Cardiac muscle cell (in vitro differentiated cells and primary cell): Measurements from ENCODE around the gene FGGY. TPM values are rescaled to one million over a fixed set of nuclear protein-coding genes. Genes with fewer than 3 reads are reported as not detected.

Source experiments
- DNase-seq, 2 donors: peaks; one replicate each; pipeline versions ENCODE4 v3.0.0 to v3.0.0-alpha.2; 2010 to 2017; ENCODE audit warnings: low read depth in 1 of 2, low spot score in 1 of 2
- H3K27ac ChIP-seq: fragments of 200-600 bp; sonication (generic); 2 replicates; pipeline ENCODE4 v1.5.1; 2016
- H3K27me3 ChIP-seq: fragments of 200-600 bp; sonication (generic); 2 replicates; pipeline ENCODE4 v1.6.0; 2016; ENCODE audit warnings: control low read depth
- H3K36me3 ChIP-seq: fragments of 200-600 bp; sonication (generic); 2 replicates; pipeline ENCODE4 v1.5.1; 2016; ENCODE audit warnings: control low read depth
- H3K4me1 ChIP-seq: fragments of 200-600 bp; sonication (generic); 2 replicates; pipeline ENCODE4 v1.8.1; 2017; ENCODE audit warnings: low read depth, mild to moderate bottlenecking, mixed run types
- H3K4me3 ChIP-seq: fragments of 200-600 bp; sonication (generic); 2 replicates; pipeline ENCODE4 v1.5.1; 2016; ENCODE audit warnings: mild to moderate bottlenecking
- H3K9me3 ChIP-seq: fragments of 200-600 bp; sonication (generic); 2 replicates; pipeline ENCODE4 v1.5.1; 2017; ENCODE audit warnings: low read depth, mild to moderate bottlenecking, control low read depth
- CTCF ChIP-seq: IDR thresholded peaks from 2 replicates; pipeline ENCODE4 v1.5.1; 2012; ENCODE audit warnings: low read depth, mild to moderate bottlenecking, low read length
- polyA plus RNA-seq: library from polyadenylated mRNA; unstranded; fragments of >200 nt; fragmentation: Nextera tagmentation; extraction: Ambion mirVana; gene quantifications from 2 replicates; pipeline ENCODE4 v1.2.1, GENCODE V29; 2016
- total RNA-seq: library from RNA; depleted of rRNA; stranded (reverse); fragments of >200 nt; gene quantifications from 2 replicates; pipeline ENCODE4 v1.2.3, GENCODE V29; 2016

FGGY gene
- total and polyA plus RNA-seq, 2 experiments from 2014 or later, result 9.8 to 14.5 TPM

GRCh38 chr1:59747420-59748024 is 450.6 kb downstream of the FGGY start:
- Histone ChIP-seq H3K9me3 (no peaks in the 10 kb centered on the region), H3K4me1 (peaks cover 32% of the 10 kb centered on the region), H3K27me3 (no peaks in the 10 kb centered on the region), H3K27ac (peak overlapping the region; percentile 22), H3K4me3 (no peak overlapping the region), H3K36me3 (no peaks in the 10 kb centered on the region)
- DNase-seq, result peak in 1 of 2 donors; percentile 27
- TF ChIP-seq CTCF, result no peak

- no peaks in the 10 kb centered on the region for H3K36me3 ChIP-seq
- no peaks in the 10 kb centered on the region for H3K27me3 ChIP-seq
- peaks cover 31% of the 10 kb centered on the region for H3K4me1 ChIP-seq
- no peak for TF ChIP-seq CTCF
- no peaks in the 10 kb centered on the region for H3K9me3 ChIP-seq
- no peak for DNase-seq
- no peak overlapping the region for H3K27ac ChIP-seq
- no peak overlapping the region for H3K4me3 ChIP-seq
Observed at GRCh38 chr1:59748123-59748522, 451.2 kb downstream of the FGGY start.

- H3K4me3 ChIP-seq, result no peak overlapping the region
- no peak overlapping the region for H3K27ac ChIP-seq
- H3K4me1 ChIP-seq, result peaks cover 15% of the 10 kb centered on the region
- TF ChIP-seq CTCF, result no peak
- DNase-seq, result peak in 1 of 2 donors; percentile 86
- H3K27me3 ChIP-seq, result no peaks in the 10 kb centered on the region
- H3K9me3 ChIP-seq, result no peaks in the 10 kb centered on the region
- no peaks in the 10 kb centered on the region for H3K36me3 ChIP-seq
Observed at GRCh38 chr1:59750328-59751003, 453.6 kb downstream of the FGGY start.

GRCh38 chr1:59751004-59751395 is 454.1 kb downstream of the FGGY start:
- H3K9me3 ChIP-seq, result no peaks in the 10 kb centered on the region
- H3K4me3 ChIP-seq, result no peak overlapping the region
- no peak overlapping the region for H3K27ac ChIP-seq
- no peaks in the 10 kb centered on the region for H3K27me3 ChIP-seq
- no peak for TF ChIP-seq CTCF
- H3K36me3 ChIP-seq, result no peaks in the 10 kb centered on the region
- H3K4me1 ChIP-seq, result peaks cover 21% of the 10 kb centered on the region
- DNase-seq, result no peak

- H3K4me1 ChIP-seq, result peaks cover 26% of the 10 kb centered on the region
- no peaks in the 10 kb centered on the region for H3K9me3 ChIP-seq
- no peaks in the 10 kb centered on the region for H3K27me3 ChIP-seq
- no peak for DNase-seq
- TF ChIP-seq CTCF, result no peak
- no peak overlapping the region for H3K27ac ChIP-seq
- no peaks in the 10 kb centered on the region for H3K36me3 ChIP-seq
- no peak overlapping the region for H3K4me3 ChIP-seq
Observed at GRCh38 chr1:59751801-59752200, 454.9 kb downstream of the FGGY start.
